ENCODE results near the gene ZNF574.

DNA sequence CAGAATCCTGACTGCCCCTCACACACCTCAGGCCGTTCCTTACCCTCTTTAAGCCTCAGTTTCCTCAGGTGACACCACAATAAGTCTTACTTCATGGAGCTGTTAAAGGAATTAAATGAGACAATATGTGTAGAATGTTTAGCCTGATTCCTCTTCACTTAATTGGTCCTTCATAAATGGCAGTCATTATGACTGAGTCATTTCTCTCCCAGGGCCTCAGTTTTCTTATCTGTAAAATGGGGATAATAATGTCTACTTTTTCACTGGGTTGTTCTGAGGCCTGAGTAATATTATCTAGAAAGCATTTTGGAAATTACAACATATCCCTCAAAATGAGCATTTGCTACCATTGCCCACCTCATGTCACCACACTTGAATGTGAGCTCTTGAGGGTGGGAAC is 34.7 kb downstream of the ZNF574 start:
- TF ChIP-seq, protein P1, sequence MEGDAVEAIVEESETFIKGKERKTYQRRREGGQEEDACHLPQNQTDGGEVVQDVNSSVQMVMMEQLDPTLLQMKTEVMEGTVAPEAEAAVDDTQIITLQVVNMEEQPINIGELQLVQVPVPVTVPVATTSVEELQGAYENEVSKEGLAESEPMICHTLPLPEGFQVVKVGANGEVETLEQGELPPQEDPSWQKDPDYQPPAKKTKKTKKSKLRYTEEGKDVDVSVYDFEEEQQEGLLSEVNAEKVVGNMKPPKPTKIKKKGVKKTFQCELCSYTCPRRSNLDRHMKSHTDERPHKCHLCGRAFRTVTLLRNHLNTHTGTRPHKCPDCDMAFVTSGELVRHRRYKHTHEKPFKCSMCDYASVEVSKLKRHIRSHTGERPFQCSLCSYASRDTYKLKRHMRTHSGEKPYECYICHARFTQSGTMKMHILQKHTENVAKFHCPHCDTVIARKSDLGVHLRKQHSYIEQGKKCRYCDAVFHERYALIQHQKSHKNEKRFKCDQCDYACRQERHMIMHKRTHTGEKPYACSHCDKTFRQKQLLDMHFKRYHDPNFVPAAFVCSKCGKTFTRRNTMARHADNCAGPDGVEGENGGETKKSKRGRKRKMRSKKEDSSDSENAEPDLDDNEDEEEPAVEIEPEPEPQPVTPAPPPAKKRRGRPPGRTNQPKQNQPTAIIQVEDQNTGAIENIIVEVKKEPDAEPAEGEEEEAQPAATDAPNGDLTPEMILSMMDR (IDR thresholded peaks at IDR 0.05) = no peak
- TF ChIP-seq POLR2A (IDR thresholded peaks at IDR 0.05) = no peak

Data from ovary (tissue), 3 donors.